Thyroid gland (tissue), 4 donors: ENCODE data around the gene TMSB4X. TPM values are rescaled to one million over a fixed set of nuclear protein-coding genes. Genes with fewer than 3 reads are reported as not detected.

Source experiments
- DNase-seq, 2 donors: peaks; one replicate each; pipeline ENCODE4 v3.0.0-alpha.2; 2019
- H3K27ac ChIP-seq, 3 donors: fragments of 200-600 bp; sonication (generic); 1 replicate in 2 of 3; 2 replicates in 1 of 3; pipeline ENCODE4 v1.5.1; 2016 to 2019; ENCODE audit warnings: mild to moderate bottlenecking in 1 of 3, moderate library complexity in 1 of 3
- H3K27me3 ChIP-seq: fragments of 200-600 bp; sonication (generic); one replicate; pipeline ENCODE4 v1.5.1; 2019
- H3K36me3 ChIP-seq, 2 donors: fragments of 200-600 bp; sonication (generic); one replicate each; pipeline ENCODE4 v1.5.1; 2016 to 2019
- H3K4me1 ChIP-seq, 2 donors: fragments of 200-600 bp; sonication (generic); one replicate each; pipeline ENCODE4 v1.5.1; 2017 to 2019
- H3K4me3 ChIP-seq, 3 donors: fragments of 200-600 bp; sonication (generic); replicated peaks in 1 of 3; 1 replicate in 2 of 3; 2 replicates in 1 of 3; pipeline ENCODE4 v1.5.1; 2016; ENCODE audit warnings: mild to moderate bottlenecking in 1 of 3
- H3K9me3 ChIP-seq: fragments of 200-600 bp; sonication (generic); one replicate; pipeline ENCODE4 v1.5.1; 2017
- CTCF ChIP-seq, 6 experiments: fragments of 200-600 bp in 3 of 6; fragments of 450-650 bp in 3 of 6; sonication (generic) in 3 of 6; IDR thresholded peaks; one replicate each; pipeline ENCODE4 v1.5.1; 2016 to 2019; ENCODE audit warnings: antibody characterized with exemption in 6 of 6, mild to moderate bottlenecking in 2 of 6, inconsistent platforms in 1 of 6, moderate library complexity in 1 of 6
- POLR2A ChIP-seq, 2 donors: fragments of 450-650 bp; IDR thresholded peaks; one replicate each; pipeline ENCODE4 v1.6.1; 2017; ENCODE audit warnings: antibody characterized with exemption in 2 of 2, mild to moderate bottlenecking in 2 of 2, moderate library complexity in 1 of 2
- WGBS, 2 donors: methylation state at CpG; one replicate each; pipeline ENCODE4 v1.1.5; 2017; 5-methylcytosine and 5-hydroxymethylcytosine counted together
- intact Hi-C: fragments of 100-400 bp; cut with DNase I; formaldehyde crosslinking; loops from one replicate; pipeline ENCODE4 v1.15.1; 2023
- total RNA-seq, 4 donors: library from RNA; depleted of rRNA; stranded (reverse); fragments of >200 nt; gene quantifications; one replicate each; pipeline ENCODE4 v1.2.3, GENCODE V29; 2016

TMSB4X gene
- total RNA-seq, 4 donors from 2014 or later, result 854 to 2,672 (median 1,302) TPM

- Histone ChIP-seq H3K4me3 (no peak overlapping the region), H3K27me3 (no peaks in the 10 kb centered on the region)
Measured at GRCh38 chrX:13008189-13008533, 33.3 kb downstream of the TMSB4X start.

DNA sequence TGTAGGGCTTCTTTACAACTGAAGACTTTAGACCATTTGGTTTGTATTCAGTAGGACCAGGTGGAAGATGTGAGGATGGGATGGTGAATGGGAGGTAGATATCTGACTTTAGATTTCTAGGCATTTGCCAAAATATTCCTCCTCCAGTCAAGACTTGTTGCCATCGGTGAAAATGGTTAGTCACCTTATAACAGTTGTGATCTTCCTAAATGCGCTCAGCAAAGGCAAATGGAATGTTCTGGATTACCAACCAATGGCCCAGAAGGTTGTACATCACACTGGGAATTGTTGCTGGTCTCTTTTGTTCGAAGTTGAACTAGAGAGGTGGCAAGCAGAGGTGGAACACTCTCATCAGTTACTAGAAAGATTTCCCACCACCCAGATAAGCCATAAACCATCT, 33.9 kb downstream of the TMSB4X start:
- no peak overlapping the region for H3K27ac ChIP-seq
- no peak overlapping the region for H3K4me3 ChIP-seq
- no peaks in the 10 kb centered on the region for H3K36me3 ChIP-seq
- TF ChIP-seq POLR2A (IDR thresholded peaks at IDR 0.05), result no peak
- H3K9me3 ChIP-seq, result no peaks in the 10 kb centered on the region
- intact Hi-C loops, result no loop called here
- no peaks in the 10 kb centered on the region for H3K27me3 ChIP-seq
- peaks cover 3 to 8% of the 10 kb centered on the region in 2 donors for H3K4me1 ChIP-seq
- no peak for DNase-seq
- WGBS, 2 donors, result 100% methylated on average over 3 of the region's 3 CpGs

More at GRCh38 chrX:13008189-13008533, 33.3 kb downstream of the TMSB4X start:
- 59 to 75% methylated on average over 2 of the region's 2 CpGs for WGBS, 2 donors
- DNase-seq, result no peak
- Histone ChIP-seq H3K4me1 (peaks cover 3 to 8% of the 10 kb centered on the region in 2 donors), H3K27ac (no peak overlapping the region), H3K9me3 (no peaks in the 10 kb centered on the region), H3K36me3 (no peaks in the 10 kb centered on the region)
- intact Hi-C loops, result no loop called here
- TF ChIP-seq POLR2A (IDR thresholded peaks at IDR 0.05) (no peak), CTCF (IDR thresholded peaks at IDR 0.05) (no peak)

GRCh38 chrX:13009273-13009672, 34.4 kb downstream of the TMSB4X start:
- Histone ChIP-seq H3K4me3 (no peak overlapping the region), H3K4me1 (peaks cover 3 to 8% of the 10 kb centered on the region in 2 donors), H3K9me3 (no peaks in the 10 kb centered on the region), H3K36me3 (no peaks in the 10 kb centered on the region), H3K27ac (no peak overlapping the region), H3K27me3 (no peaks in the 10 kb centered on the region)
- peak; percentile 16 to 32 for DNase-seq
- TF ChIP-seq CTCF (IDR thresholded peaks at IDR 0.05) (no peak), POLR2A (IDR thresholded peaks at IDR 0.05) (no peak)
- WGBS, 2 donors, result 37 to 46% methylated on average over 3 of the region's 3 CpGs
- intact Hi-C loops, result no loop called here

DNA sequence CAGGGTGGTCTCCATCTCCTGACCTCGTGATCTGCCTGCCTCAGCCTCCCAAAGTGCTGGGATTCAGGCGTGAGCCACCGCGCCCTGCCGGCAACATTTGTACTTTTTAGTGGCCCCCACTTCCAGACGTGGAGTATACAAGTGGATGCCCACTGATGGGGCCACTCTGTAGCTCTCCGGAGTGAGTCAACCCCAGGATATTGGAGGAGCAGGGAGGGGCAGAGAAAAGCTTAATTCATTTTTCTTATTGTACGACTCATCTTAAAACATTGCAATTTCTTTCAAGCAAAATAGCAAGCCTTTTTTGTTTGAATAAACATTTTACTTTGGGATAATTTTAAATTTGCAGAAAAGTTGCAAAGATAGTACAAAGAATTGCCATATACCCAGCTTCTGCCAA, 34.9 kb downstream of the TMSB4X start:
- Histone ChIP-seq H3K27ac (no peak overlapping the region), H3K4me1 (peaks cover 3 to 8% of the 10 kb centered on the region in 2 donors), H3K27me3 (no peaks in the 10 kb centered on the region), H3K36me3 (no peaks in the 10 kb centered on the region), H3K9me3 (no peaks in the 10 kb centered on the region), H3K4me3 (no peak overlapping the region)
- TF ChIP-seq POLR2A (IDR thresholded peaks at IDR 0.05), result no peak
- DNase-seq, result no peak
- 93 to 94% methylated on average over 6 to 8 of the region's 8 CpGs for WGBS, 2 donors
- intact Hi-C loops, result no loop called here

- intact Hi-C loops, result no loop called here
Measured at GRCh38 chrX:13010546-13010945, 35.6 kb downstream of the TMSB4X start.

More at GRCh38 chrX:13010546-13010945, 35.6 kb downstream of the TMSB4X start:
- no peaks in the 10 kb centered on the region for H3K27me3 ChIP-seq
- TF ChIP-seq POLR2A (IDR thresholded peaks at IDR 0.05), result no peak
- no peak for TF ChIP-seq CTCF (IDR thresholded peaks at IDR 0.05)
- peaks cover 3 to 8% of the 10 kb centered on the region in 2 donors for H3K4me1 ChIP-seq
- no peak overlapping the region for H3K27ac ChIP-seq
- H3K9me3 ChIP-seq, result no peaks in the 10 kb centered on the region
- no peak for DNase-seq
- 86 to 91% methylated on average over 2 of the region's 2 CpGs for WGBS, 2 donors
- no peaks in the 10 kb centered on the region for H3K36me3 ChIP-seq
- no peak overlapping the region for H3K4me3 ChIP-seq
